HG02763 (cell line): ENCODE measurements around the gene SETDB1.
"Not testable (repeated sequence)": the region's sequence is repeated elsewhere in the genome, so short reads cannot be mapped to it uniquely, and the experiment has no call there.

Source experiments
- ATAC-seq: cut with Tn5 transposase; IDR thresholded peaks from one replicate; pipeline ENCODE4 v1.9.1; 2021; ENCODE audit warnings: mild to moderate bottlenecking, moderate library complexity; ENCODE audit not compliant: unreplicated experiment

Gene SETDB1

DNA sequence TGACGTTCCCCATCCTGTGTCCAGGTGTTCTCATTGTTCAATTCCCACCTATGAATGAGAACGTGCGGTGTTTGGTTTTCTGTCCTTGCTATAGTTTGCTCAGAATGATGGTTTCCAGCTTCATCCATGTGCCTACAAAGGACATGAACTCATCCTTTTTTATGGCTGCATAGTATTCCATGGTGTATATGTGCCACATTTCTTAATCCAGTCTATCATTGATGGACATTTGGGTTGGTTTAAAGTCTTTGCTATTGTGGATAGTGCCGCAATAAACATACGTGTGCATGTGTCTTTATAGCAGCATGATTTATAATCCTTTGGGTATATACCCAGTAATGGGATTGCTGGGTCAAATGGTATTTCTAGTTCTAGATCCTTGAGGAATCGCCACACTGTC, 2.6 kb downstream of the SETDB1 start:
- ATAC-seq = not testable (repeated sequence)

DNA sequence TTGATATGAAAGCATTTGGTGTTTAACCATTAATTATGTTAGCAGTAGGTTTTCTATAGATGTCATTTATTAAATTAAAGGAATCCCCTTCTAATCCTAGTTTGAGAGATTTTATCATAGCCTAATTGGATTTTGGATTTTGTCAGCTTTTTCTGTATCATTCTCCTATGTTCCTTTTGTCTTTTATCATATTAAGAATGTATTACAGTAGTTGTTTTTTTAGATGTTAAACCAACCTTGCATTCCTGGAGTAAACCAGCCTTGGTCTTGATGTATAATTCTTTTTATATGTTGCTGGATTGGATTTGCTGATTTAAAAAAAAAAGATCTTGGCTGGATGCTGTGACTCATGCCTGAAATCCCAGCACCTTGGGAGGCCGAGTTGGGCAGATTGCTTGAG, 5.6 kb downstream of the SETDB1 start:
- ATAC-seq = no peak

DNA sequence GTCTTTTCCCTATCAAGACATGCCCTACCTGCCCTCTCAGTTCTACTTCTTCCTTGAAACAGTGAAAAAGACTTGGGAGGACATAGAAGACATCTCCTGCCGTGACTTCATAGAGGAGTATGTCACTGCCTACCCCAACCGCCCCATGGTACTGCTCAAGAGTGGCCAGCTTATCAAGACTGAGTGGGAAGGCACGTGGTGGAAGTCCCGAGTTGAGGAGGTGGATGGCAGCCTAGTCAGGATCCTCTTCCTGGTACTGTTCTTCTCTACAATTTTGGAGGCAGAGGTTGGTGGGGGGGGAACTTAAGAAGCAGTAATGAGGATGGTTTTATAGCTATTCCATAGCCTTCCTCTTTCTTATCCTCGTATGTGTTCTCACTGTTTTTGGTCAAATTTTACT, 18.7 kb downstream of the SETDB1 start:
- no peak for ATAC-seq

DNA sequence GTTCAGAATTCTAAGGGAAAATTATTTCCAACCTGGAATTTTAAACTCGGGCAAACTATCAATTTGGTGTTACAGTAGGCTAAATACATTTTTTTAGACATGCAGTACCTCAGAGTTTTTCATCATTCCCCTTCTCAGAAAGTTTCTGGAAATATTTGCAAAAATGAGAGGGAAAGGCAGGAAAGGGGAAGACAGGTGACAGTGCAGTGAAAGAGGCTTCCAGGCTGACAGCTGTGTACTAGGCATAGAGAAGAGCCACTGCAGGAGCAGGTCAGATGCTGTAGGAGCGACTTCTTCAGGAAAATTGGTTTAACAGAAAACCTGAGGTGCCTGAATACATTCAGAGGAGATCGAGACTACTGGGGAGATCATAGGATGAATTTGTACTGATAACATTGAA, 28.5 kb downstream of the SETDB1 start:
- ATAC-seq = no peak

DNA sequence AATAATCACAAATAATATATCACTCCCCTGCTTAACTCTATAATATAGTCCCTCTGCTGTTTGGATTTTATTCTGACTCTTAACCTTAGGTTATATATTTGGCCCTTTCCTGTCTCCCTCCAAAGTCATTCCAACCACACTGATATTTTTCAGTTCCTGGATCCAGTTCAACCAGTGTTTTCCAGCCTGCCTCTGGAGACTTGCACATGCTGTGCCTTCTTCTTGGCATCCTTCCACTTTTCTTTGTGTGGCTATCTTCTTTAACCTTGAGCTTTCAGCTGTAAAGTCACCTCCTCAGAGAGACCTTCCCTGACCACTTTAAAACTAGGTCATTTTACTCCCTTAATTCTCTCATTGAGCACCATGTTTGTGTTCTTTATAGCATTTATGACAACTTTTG, 29.1 kb downstream of the SETDB1 start:
- no peak for ATAC-seq

DNA sequence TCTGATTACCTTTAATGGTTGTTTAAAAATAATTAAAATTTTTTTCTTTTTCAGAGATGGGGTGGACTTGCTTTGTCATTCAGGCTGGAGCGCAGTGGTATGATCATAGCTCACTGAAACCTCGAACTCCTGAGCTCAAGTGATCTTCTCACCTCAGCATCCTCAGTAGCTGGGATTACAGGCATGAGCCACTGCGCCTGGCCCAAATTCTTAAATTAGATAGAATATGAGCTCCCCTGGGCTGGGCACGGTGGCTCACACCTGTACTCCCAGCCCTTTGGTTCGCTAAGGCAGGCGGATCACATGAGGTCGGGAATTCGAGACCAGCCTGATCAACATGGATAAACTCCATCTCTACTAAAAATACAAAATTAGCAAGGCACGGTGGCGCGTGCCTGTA, 31.5 kb downstream of the SETDB1 start:
- no peak for ATAC-seq

DNA sequence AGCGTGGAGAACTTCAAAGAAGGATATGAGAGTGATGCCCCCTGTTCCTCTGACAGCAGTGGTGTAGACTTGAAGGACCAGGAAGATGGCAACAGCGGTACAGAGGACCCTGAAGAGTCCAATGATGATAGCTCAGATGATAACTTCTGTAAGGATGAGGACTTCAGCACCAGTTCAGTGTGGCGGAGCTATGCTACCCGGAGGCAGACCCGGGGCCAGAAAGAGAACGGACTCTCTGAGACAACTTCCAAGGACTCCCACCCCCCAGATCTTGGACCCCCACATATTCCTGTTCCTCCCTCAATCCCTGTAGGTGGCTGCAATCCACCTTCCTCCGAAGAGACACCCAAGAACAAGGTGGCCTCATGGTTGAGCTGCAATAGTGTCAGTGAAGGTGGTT, 34.5 kb downstream of the SETDB1 start:
- no peak for ATAC-seq

DNA sequence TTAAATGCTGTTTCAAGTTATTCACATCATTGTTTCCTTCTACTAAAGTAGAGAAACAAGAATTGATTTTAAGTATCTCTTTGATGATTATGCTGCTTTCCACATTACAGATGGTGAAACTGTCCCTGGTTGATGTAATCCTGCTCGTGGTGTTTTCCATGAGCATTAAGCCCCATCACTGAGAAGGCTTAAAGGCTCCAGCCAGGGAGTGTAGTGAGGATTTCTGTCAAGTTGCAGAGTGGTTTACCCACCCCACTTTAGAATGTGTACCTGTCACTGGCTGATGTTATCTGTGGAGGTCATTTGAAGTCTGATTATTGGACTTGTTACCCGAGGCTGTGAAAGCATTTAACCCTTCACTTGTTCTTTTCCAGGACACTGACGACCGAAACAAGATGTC, 35.6 kb downstream of the SETDB1 start:
- no peak for ATAC-seq

DNA sequence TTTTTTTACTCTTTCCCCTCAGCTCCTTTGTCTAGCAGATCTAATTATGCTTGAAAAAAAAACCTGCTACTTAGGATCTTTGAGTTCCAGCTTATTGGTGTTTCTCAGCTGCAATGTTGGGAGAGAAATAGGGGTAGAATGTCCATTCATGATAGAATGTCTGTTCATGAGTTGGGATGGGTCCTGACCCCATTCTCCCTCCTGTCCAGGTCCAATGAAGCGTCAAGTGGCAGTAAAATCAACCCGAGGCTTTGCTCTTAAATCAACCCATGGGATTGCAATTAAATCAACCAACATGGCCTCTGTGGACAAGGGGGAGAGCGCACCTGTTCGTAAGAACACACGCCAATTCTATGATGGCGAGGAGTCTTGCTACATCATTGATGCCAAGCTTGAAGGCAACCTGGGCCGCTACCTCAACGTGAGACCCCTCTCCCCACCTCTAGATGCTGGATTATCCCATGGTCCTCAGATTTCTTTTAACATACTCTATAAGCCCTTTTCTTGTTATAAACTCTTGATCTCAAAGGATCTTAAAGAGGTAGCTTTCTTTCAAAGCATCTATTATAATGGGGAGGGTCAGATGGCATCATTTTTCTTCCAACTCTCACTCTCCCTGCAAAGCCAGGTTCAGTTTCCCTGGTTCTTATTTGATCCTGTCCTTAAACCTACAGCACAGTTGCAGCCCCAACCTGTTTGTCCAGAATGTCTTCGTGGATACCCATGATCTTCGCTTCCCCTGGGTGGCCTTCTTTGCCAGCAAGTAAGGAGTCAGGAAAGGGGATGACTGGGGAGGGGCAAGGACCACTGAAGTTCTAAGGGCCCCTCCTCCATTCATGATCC, 37.4 kb downstream of the SETDB1 start:
- ATAC-seq = no peak

DNA sequence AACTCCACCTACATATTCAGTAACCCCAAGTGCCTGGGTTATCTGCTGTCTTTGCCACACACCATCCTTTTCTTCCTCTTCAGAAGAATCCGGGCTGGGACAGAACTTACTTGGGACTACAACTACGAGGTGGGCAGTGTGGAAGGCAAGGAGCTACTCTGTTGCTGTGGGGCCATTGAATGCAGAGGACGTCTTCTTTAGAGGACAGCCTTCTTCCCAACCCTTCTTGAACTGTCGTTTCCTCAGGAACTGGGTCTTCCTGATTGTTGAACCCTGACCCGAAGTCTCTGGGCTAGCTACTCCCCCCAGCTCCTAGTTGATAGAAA, 38.0 kb downstream of the SETDB1 start:
- ATAC-seq = no peak

DNA sequence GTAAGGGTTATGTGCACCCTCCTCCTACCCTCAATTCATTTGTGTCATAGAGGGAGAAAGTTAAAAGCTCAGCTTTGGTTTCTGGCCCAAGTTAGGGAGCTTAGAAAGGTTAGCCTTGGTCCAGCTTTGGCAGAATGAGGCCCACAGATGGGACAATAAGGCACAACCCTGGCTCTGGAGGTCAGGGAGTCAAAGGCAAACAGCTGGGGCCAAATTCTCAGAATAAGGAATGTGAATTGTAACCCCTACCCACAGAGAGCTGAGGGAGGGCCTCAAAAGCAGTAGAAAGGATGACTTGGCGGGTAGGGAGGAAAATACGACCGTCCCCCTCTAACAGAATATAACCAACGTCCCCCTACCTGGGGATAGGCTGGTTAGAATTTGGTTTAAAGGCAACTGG, 39.4 kb downstream of the SETDB1 start:
- ATAC-seq = no peak

DNA sequence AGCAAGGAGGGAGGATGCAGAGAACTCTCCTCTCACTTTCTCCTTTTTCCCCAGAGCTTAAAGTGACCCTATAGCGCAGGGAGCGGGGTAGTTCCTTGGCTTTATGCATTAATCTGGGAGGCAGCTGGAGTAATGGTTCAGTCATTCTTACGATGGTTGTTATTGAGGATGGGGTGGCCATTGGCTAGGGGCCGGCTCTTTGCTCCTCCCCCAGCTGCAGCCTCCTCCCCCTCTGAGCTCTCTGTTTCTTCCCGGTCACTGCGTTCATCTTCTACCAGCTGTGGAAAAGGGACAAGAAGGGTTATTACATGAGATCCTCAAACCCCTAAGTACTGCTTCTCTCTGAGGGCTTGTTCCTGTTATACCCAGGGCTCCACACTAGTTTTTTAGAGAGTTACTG, 39.8 kb downstream of the SETDB1 start:
- ATAC-seq = no peak

DNA sequence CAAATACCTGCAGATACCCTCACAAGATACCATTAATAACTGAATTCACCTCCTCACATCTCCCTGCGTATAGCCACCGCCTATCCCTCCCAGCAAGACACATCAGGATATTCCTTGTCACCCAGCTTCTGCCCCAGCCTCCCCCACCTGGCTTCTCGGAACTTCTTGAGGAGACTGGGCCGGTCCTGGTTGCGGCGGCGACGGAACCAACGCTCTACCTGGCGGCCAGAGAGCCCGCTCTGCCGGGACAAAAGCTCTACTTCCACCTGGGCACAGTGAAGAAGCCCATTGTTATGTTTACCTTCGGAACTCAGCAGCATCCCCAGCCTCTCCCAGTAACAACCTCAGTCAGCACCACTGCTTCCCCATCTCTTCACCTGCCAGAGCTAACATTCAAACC, 41.8 kb downstream of the SETDB1 start:
- no peak for ATAC-seq

DNA sequence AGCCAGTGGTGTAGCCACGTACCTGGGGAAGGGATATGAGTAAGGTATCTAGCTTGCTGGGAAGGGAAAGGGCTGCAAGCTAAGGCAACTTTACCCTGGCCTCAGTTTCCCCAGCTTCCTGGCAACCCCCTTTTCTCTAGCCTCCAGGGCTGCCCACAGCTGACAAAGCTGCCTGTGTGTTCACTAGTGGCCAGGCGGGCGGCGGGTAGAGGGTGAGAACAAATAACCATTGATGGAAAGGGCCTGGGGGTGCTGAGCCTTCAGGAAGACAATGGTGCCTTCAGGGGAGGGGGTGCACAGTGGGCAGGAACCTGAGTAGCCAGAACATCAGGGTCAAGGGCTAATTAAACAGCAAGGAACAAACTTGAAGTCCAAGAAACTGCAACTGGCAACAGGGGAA, 42.3 kb downstream of the SETDB1 start:
- no peak for ATAC-seq

DNA sequence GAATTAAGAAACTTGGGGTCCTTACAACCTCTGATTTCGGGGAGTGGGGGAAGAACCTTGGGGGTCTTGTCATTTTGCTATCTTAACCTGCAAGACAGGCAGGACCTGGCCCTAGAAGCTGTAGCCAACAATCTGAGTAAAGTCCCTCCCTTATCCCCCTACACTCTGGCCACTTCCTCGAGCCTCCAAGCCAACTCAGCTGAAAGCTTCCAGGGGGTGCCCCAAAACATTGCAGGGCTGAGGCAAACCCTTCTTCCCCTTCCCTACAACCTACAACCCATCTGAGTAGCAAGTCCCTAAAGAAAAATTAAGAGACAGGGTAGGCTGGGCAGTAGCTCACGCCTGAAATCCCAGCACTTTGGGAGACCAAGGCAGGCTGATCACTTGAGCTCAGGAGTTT, 43.5 kb downstream of the SETDB1 start:
- ATAC-seq = no peak

DNA sequence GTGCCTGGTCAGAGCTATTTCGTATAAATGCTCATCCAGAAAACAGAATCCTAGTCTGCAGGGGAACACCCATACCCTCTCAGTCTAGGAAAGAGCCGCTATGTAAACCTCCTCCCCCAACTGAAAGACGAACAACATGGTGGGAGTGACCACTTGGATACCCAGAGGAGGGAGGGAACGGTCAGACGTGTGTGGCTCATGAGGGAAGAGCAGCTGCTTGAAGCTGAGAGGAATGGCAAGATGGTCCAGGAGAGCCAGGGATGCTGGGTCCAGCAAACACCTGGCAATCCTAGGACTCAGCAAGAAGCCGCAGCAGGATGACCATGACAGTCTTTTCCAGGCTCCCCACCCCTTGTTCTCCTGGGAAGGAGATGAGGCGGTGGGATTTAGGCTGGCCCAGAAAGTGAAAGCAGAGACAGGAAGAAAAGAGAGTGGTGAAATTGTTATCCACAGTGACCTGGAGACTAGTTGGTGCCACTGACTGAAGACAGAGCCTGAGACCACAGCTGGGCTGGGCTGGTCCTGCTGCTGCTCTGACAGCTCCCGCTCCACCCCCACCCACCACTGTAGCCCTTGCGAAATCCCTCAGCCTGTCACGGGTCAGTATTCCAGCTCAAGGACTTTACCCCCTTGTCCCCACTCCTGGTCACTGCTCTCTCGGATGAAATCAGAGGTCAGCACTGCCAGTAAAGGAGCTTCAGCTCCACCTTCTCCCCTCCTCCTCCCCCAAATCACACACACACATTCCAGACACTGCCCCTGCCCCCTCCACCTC, 44.8 kb downstream of the SETDB1 start:
- no peak for ATAC-seq

DNA sequence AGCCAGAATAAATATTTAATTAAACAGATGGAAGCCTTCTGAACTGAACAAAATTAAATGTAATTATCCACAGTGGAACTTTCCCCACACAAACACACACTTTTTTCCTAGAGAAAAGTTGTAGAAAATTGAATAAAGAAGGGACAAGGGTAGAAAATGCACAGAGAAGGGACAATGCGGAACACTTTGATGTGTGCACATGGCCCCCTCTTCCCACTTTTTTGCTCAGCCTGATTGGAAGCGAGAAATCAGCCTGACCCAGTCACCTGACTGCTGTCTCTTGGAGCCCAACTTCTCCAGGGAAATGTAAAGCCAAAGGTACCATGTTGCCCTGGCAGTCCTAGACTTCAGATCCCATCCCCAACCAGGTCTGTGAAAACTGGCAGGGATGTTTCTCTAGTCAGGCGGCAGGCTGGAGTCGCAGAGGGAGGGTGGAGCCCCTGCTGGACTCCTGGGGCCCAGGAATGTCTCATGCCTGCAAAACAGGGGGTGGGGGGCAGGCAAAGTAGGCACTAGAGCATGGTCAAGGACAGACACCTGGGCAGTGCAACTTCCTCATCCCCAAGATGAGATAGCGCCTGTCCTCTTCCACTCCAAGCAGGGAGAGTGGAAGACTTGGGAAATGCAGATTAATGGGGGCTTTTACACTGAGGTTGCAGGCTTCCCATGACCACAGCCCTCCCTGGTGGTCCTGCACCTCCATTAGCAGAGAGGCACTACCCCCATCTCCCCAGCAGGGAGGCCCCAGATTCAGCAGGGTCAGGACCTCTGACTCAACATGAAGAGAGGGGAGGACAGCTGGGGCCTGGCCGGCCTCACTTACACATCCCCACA, 45.6 kb downstream of the SETDB1 start:
- ATAC-seq = no peak

DNA sequence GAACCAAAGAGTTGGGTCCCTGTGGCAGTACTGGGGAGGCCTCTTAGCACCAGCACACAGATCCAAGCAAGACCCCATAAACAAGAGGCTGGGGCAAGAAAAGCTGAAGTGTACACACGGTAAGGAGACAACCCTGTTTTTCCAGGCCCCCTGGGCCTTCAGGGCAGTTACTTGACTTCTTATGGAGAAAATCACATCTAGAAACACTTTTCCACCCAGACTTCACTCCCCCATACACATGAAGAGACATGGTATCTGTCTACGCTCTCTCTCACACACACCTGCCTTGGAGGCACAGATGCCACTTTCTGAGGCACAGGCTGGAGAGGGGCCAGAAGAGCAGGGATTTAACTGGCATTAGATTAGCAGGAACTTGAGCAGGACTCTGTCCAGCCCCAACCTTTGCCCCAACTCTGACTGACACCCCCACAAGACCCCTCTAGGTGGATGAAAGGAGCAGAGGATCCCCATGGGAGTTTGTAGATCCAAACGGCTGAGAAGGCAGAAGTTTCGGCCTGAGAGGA, 46.3 kb downstream of the SETDB1 start:
- no peak for ATAC-seq

DNA sequence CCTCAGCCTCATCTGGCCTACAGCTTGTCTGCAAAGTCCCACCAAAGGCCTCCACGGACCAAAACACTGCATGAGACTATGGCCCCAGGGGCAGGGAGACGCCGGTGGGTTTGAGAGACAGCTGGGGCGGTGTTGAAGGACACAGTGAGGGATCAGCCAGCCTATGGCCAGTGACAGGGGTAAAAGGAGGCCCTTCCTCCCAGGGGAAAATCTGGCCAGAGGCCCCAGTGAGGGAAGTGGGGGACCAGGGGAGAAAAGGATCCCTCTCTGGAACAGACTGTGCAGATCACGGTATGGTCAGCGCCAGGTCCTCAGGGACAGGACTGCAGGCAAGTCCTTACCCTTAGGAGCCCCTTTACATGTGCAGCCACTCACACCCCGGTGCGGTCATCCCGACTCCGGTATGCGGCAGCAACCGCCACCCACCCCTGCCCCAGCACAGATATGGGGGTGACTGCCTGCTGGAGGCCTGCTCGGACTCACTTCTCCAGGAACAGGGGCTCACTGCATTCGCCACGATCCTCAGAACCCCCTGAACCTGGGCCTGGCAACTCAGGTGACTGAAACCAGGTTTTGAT, 47.2 kb downstream of the SETDB1 start:
- no peak for ATAC-seq

DNA sequence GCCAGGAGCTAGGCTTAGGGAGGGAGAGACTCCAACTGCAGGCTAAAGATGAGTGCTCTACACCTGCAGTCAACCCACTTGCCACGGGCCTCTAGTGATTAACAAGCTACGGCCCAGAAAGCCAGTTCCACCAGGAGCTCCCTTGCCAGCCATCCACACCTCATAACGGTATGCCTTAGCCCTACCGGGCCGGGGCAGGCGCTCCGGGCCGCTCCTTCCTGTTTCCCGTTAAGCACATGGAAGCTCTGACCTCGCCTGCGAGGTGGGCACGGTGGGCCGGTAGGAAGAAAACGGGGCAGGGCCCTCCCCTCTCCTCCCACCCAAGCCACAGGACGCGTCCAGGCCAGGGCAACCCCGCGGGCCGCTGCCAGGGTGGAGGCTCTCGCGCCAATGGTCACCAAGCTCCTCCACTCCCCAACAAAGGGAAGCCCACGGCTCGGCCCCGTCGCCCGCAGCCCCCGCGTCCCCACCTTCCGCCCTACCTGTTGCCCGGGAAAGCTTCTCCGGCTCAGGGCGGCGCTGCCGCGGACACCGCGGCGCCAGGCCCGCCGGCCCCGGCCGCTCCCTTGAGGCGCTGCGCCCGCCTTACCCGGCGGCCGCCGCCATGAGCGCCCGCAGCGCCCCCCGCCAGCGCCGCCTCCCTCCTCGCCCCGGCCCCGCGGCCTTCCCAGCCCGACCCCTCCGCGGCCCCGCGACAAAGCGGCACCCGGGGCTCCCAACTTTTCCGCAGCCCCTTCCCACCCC, 47.8 kb downstream of the SETDB1 start:
- ATAC-seq = peak; percentile 34
